GM12878 (cell line): ENCODE data around the gene HIC1.

ENCODE experiments used
- CEBPB ChIP-seq, 2 experiments: fragments of 150-350 bp in 1 of 2; IDR thresholded peaks; 2 replicates each; pipeline ENCODE4 v1.6.1; 2012 to 2014; ENCODE audit warnings: low read depth in 2 of 2, low read length in 2 of 2, borderline replicate concordance in 1 of 2, inconsistent platforms in 1 of 2
- CREM ChIP-seq: IDR thresholded peaks from 2 replicates; pipeline ENCODE4 v1.6.1; 2014; ENCODE audit warnings: antibody characterized with exemption, low read depth
- CTCF ChIP-seq, 3 experiments: IDR thresholded peaks in 2 of 3; conservative IDR thresholded peaks in 1 of 3; 2 replicates each; pipeline ENCODE4 v1.5.1; 2011; ENCODE audit warnings: low read depth in 3 of 3, low read length in 3 of 3, mild to moderate bottlenecking in 3 of 3, control low read depth in 2 of 3, moderate library complexity in 2 of 3, inconsistent platforms in 1 of 3, mixed read lengths in 1 of 3; ENCODE audit not compliant: control insufficient read depth in 2 of 3, insufficient read depth in 1 of 3; ENCODE audit errors: extremely low read depth in 1 of 3
- FOXM1 ChIP-seq: IDR thresholded peaks from 2 replicates; pipeline ENCODE4 v1.6.1; 2012; ENCODE audit warnings: low read depth, mild to moderate bottlenecking, inconsistent platforms, low read length, moderate library complexity
- MAX ChIP-seq: IDR thresholded peaks from 2 replicates; pipeline ENCODE4 v1.6.1; 2012; ENCODE audit warnings: low read depth, low read length, improper control_type of control experiment
- MTA2 ChIP-seq: fragments of 450-650 bp; IDR thresholded peaks from 2 replicates; pipeline ENCODE4 v1.6.1; 2016; ENCODE audit warnings: low read depth, mild to moderate bottlenecking, moderate library complexity
- NFYB ChIP-seq: IDR thresholded peaks from 2 replicates; pipeline ENCODE4 v1.6.1; 2011; ENCODE audit warnings: low read depth, mild to moderate bottlenecking, low read length, improper control_type of control experiment, moderate library complexity; ENCODE audit not compliant: insufficient read depth
- TCF3 ChIP-seq: IDR thresholded peaks from 2 replicates; pipeline ENCODE4 v1.6.1; 2012; ENCODE audit warnings: low read depth, mild to moderate bottlenecking, low read length, borderline replicate concordance; ENCODE audit not compliant: insufficient read depth

- no peak for TF ChIP-seq CEBPB (IDR thresholded peaks at IDR 0.05; ENCODE audit: borderline replicate concordance in 1 of 2, low read depth in 2 of 2, low read length in 2 of 2)
- no peak for TF ChIP-seq FOXM1
- no peak for TF ChIP-seq MTA2
- no peak for TF ChIP-seq MAX
- no peak for TF ChIP-seq NFYB
- no peak for TF ChIP-seq CREM
- TF ChIP-seq CTCF (IDR thresholded peaks at IDR 0.05 in 2 of 3, conservative IDR thresholded peaks at IDR 0.05 in 1 of 3; ENCODE audit: control insufficient read depth in 2 of 3, extremely low read depth in 1 of 3, insufficient read depth in 1 of 3, low read depth in 3 of 3, low read length in 3 of 3): no peak
- no peak for TF ChIP-seq TCF3
Observed at GRCh38 chr17:2040219-2040827, 14.6 kb upstream of the HIC1 start.
